ENCODE results near the gene DUSP28. TPM values are rescaled to one million over a fixed set of nuclear protein-coding genes. Genes with fewer than 3 reads are reported as not detected.

Gene DUSP28
- total RNA-seq, 2 donors from 2014 or later, result 5.8 to 14.3 TPM

- H3K9me3 ChIP-seq, result no peaks in the 10 kb centered on the region
- H3K27ac ChIP-seq, result no peak overlapping the region
- H3K4me3 ChIP-seq, result peak overlapping the region; percentile 69
- no peak for DNase-seq (ENCODE audit: low spot score)
- ATAC-seq (ENCODE audit: insufficient number of reproducible peaks, low FRiP score, low read depth), result no peak
- no peaks in the 10 kb centered on the region for H3K27me3 ChIP-seq (replicated peaks; ENCODE audit: insufficient read depth)
- H3K4me1 ChIP-seq (ENCODE audit: control insufficient read depth in 1 of 2, low read depth in 2 of 2), result peaks cover 29 to 41% of the 10 kb centered on the region in 2 donors
- TF ChIP-seq CTCF (IDR thresholded peaks at IDR 0.05), result no peak
- peaks cover 3% of the 10 kb centered on the region for H3K36me3 ChIP-seq
Observed at GRCh38 chr2:240557101-240557751, 2.9 kb upstream of the DUSP28 start.

GRCh38 chr2:240557808-240558207 is 2.3 kb upstream of the DUSP28 start, which contains the start of gene ANKMY1:
Gene ANKMY1 (minus strand): TSS chr2:240557988. CDS start chr2:240557335, 653 bp downstream.
- Histone ChIP-seq H3K27ac (no peak within 1 kb of the TSS), H3K4me1 (ENCODE audit: control insufficient read depth in 1 of 2, low read depth in 2 of 2) (peaks cover 30 to 47% of the 10 kb centered on the region in 2 donors), H3K9me3 (no peaks in the 10 kb centered on the region), H3K4me3 (peak within 1 kb of the TSS; percentile 69), H3K36me3 (no peaks in the 10 kb centered on the region), H3K27me3 (replicated peaks; ENCODE audit: insufficient read depth) (no peaks in the 10 kb centered on the region)
- ATAC-seq (ENCODE audit: insufficient number of reproducible peaks, low FRiP score, low read depth) (no peak), DNase-seq (ENCODE audit: low spot score) (no peak)
- TF ChIP-seq CTCF (IDR thresholded peaks at IDR 0.05), result no peak

- Histone ChIP-seq H3K27me3 (replicated peaks; ENCODE audit: insufficient read depth) (no peaks in the 10 kb centered on the region), H3K4me3 (peak overlapping the region; percentile 69), H3K36me3 (no peaks in the 10 kb centered on the region), H3K9me3 (no peaks in the 10 kb centered on the region), H3K27ac (no peak overlapping the region), H3K4me1 (ENCODE audit: control insufficient read depth in 1 of 2, low read depth in 2 of 2) (peaks cover 30 to 50% of the 10 kb centered on the region in 2 donors)
- ATAC-seq (ENCODE audit: insufficient number of reproducible peaks, low FRiP score, low read depth), result no peak
- no peak for DNase-seq (ENCODE audit: low spot score)
- TF ChIP-seq CTCF (IDR thresholded peaks at IDR 0.05), result no peak
Observed at GRCh38 chr2:240558236-240558761, 1.9 kb upstream of the DUSP28 start.

GRCh38 chr2:240559286-240559685 is 871 bp upstream of the DUSP28 start:
- DNase-seq (ENCODE audit: low spot score), result no peak
- ATAC-seq (ENCODE audit: insufficient number of reproducible peaks, low FRiP score, low read depth), result no peak
- TF ChIP-seq CTCF (IDR thresholded peaks at IDR 0.05), result no peak
- Histone ChIP-seq H3K4me3 (peak overlapping the region; percentile 96), H3K27ac (no peak overlapping the region), H3K27me3 (replicated peaks; ENCODE audit: insufficient read depth) (no peaks in the 10 kb centered on the region), H3K4me1 (ENCODE audit: control insufficient read depth in 1 of 2, low read depth in 2 of 2) (peaks cover 30 to 50% of the 10 kb centered on the region in 2 donors), H3K36me3 (no peaks in the 10 kb centered on the region), H3K9me3 (no peaks in the 10 kb centered on the region)

GRCh38 chr2:240560480-240561324 is 545 bp downstream of the DUSP28 start:
- DNase-seq (ENCODE audit: low spot score) (peak; percentile 99), ATAC-seq (ENCODE audit: insufficient number of reproducible peaks, low FRiP score, low read depth) (peak; percentile 93)
- H3K36me3 ChIP-seq, result no peaks in the 10 kb centered on the region
- H3K27ac ChIP-seq, result peak overlapping the region; percentile 99
- H3K9me3 ChIP-seq, result no peaks in the 10 kb centered on the region
- peak; percentile 50 for TF ChIP-seq CTCF (IDR thresholded peaks at IDR 0.05)
- H3K4me1 ChIP-seq (ENCODE audit: control insufficient read depth in 1 of 2, low read depth in 2 of 2), result peaks cover 33 to 57% of the 10 kb centered on the region in 2 donors
- H3K4me3 ChIP-seq, result peak overlapping the region; percentile 96
- H3K27me3 ChIP-seq (replicated peaks; ENCODE audit: insufficient read depth), result no peaks in the 10 kb centered on the region

Data from thoracic aorta (tissue), 2 donors.